Fibroblast of lung (primary cell): ENCODE data around the gene SLC41A1. TPM values are rescaled to one million over a fixed set of nuclear protein-coding genes. Genes with fewer than 3 reads are reported as not detected.

Source experiments
- DNase-seq, 2 donors: peaks; one replicate each; pipeline versions ENCODE4 v3.0.0 to v3.0.0-alpha.2; 2010; ENCODE audit warnings: low read depth in 2 of 2
- H2AFZ ChIP-seq: 2 replicates; pipeline ENCODE4 v1.5.1; 2012; ENCODE audit warnings: low read length, control low read depth, inconsistent platforms
- H3K27ac ChIP-seq: 2 replicates; pipeline ENCODE4 v1.5.1; 2011; ENCODE audit warnings: low read length, control low read depth; ENCODE audit not compliant: insufficient read depth
- H3K27me3 ChIP-seq: 2 replicates; pipeline ENCODE4 v1.5.1; 2011; ENCODE audit warnings: mild to moderate bottlenecking, low read length; ENCODE audit not compliant: control insufficient read depth, insufficient read depth
- H3K36me3 ChIP-seq: 2 replicates; pipeline ENCODE4 v1.5.1; 2011; ENCODE audit warnings: low read length; ENCODE audit not compliant: control insufficient read depth, insufficient read depth
- H3K4me1 ChIP-seq: 2 replicates; pipeline ENCODE4 v1.5.1; 2011; ENCODE audit warnings: low read length; ENCODE audit not compliant: control insufficient read depth, insufficient read depth; ENCODE audit errors: extremely low read depth
- H3K4me2 ChIP-seq: 2 replicates; pipeline ENCODE4 v1.5.1; 2011; ENCODE audit warnings: low read length, control low read depth; ENCODE audit not compliant: insufficient read depth; ENCODE audit errors: extremely low read depth
- H3K4me3 ChIP-seq, 4 experiments: fragments of 200-600 bp in 1 of 4; sonication (generic) in 1 of 4; replicated peaks in 1 of 4; 2 replicates each; pipeline ENCODE4 v1.5.1; 2011 to 2016; ENCODE audit warnings: low read length in 4 of 4, low read depth in 3 of 4, mild to moderate bottlenecking in 3 of 4, control low read depth in 2 of 4, inconsistent platforms in 1 of 4, mixed read lengths in 1 of 4; ENCODE audit not compliant: insufficient read depth in 1 of 4; ENCODE audit errors: control extremely low read depth in 1 of 4
- H3K79me2 ChIP-seq: 2 replicates; pipeline ENCODE4 v1.5.1; 2012; ENCODE audit warnings: mild to moderate bottlenecking, low read length, inconsistent platforms; ENCODE audit not compliant: control insufficient read depth, insufficient read depth
- H3K9ac ChIP-seq: 2 replicates; pipeline ENCODE4 v1.5.1; 2011; ENCODE audit warnings: mild to moderate bottlenecking, low read length, control low read depth; ENCODE audit not compliant: insufficient read depth
- H3K9me3 ChIP-seq: 2 replicates; pipeline ENCODE4 v1.5.1; 2012; ENCODE audit warnings: low read depth, low read length; ENCODE audit not compliant: control insufficient read depth, insufficient read depth
- H4K20me1 ChIP-seq: 2 replicates; pipeline ENCODE4 v1.5.1; 2011; ENCODE audit warnings: low read length; ENCODE audit not compliant: control insufficient read depth, insufficient read depth; ENCODE audit errors: extremely low read depth
- EZH2 ChIP-seq: IDR thresholded peaks from 2 replicates; pipeline ENCODE4 v1.5.1; 2012; ENCODE audit warnings: low read length, control low read depth, mild to moderate bottlenecking; ENCODE audit errors: missing control alignments
- polyA plus RNA-seq, 2 donors: library from polyadenylated mRNA; depleted of rRNA in 1 of 2; stranded (reverse) in 1 of 2; unstranded in 1 of 2; fragments of >200 nt; gene quantifications; 2 replicates each; pipeline ENCODE4 v1.2.1, GENCODE V29; 2011 to 2012; ENCODE audit warnings: missing spikeins in 1 of 2
- total RNA-seq: library from RNA; depleted of rRNA; stranded (reverse); fragments of >200 nt; gene quantifications from 2 replicates; pipeline ENCODE4 v1.2.1, GENCODE V29; 2014
- TF ChIP-seq, protein P1 (sequence below), 2 donors: IDR thresholded peaks in 1 of 2; conservative IDR thresholded peaks in 1 of 2; 1 replicate in 1 of 2; 2 replicates in 1 of 2; pipeline ENCODE4 v1.5.1; 2011 to 2012; ENCODE audit warnings: low read length in 2 of 2, control low read depth in 1 of 2, inconsistent platforms in 1 of 2, low read depth in 1 of 2, mild to moderate bottlenecking in 1 of 2

Gene SLC41A1
- total and polyA plus RNA-seq, 2 donors (not counting 1 experiment from before 2014, with no cell fraction given) = 24.6 to 28.9 TPM

DNA sequence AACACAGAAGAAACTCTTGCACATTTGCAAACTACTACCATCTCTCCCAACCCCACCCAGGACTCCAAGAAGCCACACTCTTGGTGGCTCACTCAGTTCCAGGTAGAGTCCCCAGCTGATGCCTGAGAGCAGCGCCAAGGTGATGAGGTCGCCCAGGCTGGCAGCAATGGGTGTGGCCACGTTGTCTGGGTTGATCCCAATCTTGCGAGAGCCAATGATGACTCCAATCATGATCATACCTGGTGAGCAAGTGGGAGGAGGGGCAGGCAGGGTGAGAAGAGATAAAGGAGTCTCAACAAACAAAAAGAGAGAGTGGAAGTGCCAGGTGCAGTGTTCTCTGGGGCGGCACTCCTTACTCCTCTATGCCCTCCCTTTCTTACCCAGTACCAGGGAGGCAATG is 14.4 kb downstream of the SLC41A1 start:
- no peaks in the 10 kb centered on the region for H3K27me3 ChIP-seq
- no peaks in the 10 kb centered on the region for H3K79me2 ChIP-seq
- H3K4me2 ChIP-seq = no peak overlapping the region
- peaks cover 4% of the 10 kb centered on the region for H3K36me3 ChIP-seq
- H2AFZ ChIP-seq = no peak overlapping the region
- DNase-seq = no peak
- H3K4me1 ChIP-seq = no peaks in the 10 kb centered on the region
- H3K9ac ChIP-seq = no peak overlapping the region
- TF ChIP-seq, protein P1, sequence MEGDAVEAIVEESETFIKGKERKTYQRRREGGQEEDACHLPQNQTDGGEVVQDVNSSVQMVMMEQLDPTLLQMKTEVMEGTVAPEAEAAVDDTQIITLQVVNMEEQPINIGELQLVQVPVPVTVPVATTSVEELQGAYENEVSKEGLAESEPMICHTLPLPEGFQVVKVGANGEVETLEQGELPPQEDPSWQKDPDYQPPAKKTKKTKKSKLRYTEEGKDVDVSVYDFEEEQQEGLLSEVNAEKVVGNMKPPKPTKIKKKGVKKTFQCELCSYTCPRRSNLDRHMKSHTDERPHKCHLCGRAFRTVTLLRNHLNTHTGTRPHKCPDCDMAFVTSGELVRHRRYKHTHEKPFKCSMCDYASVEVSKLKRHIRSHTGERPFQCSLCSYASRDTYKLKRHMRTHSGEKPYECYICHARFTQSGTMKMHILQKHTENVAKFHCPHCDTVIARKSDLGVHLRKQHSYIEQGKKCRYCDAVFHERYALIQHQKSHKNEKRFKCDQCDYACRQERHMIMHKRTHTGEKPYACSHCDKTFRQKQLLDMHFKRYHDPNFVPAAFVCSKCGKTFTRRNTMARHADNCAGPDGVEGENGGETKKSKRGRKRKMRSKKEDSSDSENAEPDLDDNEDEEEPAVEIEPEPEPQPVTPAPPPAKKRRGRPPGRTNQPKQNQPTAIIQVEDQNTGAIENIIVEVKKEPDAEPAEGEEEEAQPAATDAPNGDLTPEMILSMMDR (conservative IDR thresholded peaks at IDR 0.05 in 1 of 2, IDR thresholded peaks at IDR 0.05 in 1 of 2; ENCODE audit: low read depth in 1 of 2, low read length in 2 of 2) = no peak
- no peak for TF ChIP-seq EZH2
- no peak overlapping the region for H3K4me3 ChIP-seq
- no peak overlapping the region for H3K27ac ChIP-seq
- H4K20me1 ChIP-seq = no peaks in the 10 kb centered on the region
- no peaks in the 10 kb centered on the region for H3K9me3 ChIP-seq

DNA sequence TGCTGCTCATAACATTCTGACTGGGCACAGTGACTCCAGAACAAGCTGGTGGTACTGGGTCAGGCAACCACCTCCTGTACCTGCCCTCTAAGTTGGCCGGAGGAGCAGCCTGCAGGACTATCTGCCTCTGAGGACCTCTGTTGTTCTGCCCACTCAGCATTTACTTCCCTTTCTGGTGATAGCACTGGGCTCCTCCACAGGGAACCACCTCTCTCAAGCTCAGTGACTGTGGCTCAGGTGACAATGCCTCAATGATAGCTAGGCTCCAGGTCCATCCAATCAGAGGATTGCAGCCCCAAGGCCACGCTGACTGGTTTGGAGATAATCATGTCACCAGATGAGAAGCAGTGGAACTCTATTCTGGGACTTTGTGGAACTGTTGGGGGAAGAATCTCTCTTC is 15.8 kb downstream of the SLC41A1 start:
- Histone ChIP-seq H3K9me3 (no peaks in the 10 kb centered on the region), H3K4me3 (no peak overlapping the region), H3K36me3 (peaks cover 5% of the 10 kb centered on the region), H3K27me3 (no peaks in the 10 kb centered on the region), H3K4me2 (no peak overlapping the region), H3K4me1 (no peaks in the 10 kb centered on the region), H3K79me2 (no peaks in the 10 kb centered on the region), H4K20me1 (no peaks in the 10 kb centered on the region), H2AFZ (no peak overlapping the region), H3K27ac (no peak overlapping the region), H3K9ac (no peak overlapping the region)
- no peak for DNase-seq
- TF ChIP-seq EZH2 = no peak
- TF ChIP-seq, protein P1 (conservative IDR thresholded peaks at IDR 0.05 in 1 of 2, IDR thresholded peaks at IDR 0.05 in 1 of 2; ENCODE audit: low read depth in 1 of 2, low read length in 2 of 2) = no peak

DNA sequence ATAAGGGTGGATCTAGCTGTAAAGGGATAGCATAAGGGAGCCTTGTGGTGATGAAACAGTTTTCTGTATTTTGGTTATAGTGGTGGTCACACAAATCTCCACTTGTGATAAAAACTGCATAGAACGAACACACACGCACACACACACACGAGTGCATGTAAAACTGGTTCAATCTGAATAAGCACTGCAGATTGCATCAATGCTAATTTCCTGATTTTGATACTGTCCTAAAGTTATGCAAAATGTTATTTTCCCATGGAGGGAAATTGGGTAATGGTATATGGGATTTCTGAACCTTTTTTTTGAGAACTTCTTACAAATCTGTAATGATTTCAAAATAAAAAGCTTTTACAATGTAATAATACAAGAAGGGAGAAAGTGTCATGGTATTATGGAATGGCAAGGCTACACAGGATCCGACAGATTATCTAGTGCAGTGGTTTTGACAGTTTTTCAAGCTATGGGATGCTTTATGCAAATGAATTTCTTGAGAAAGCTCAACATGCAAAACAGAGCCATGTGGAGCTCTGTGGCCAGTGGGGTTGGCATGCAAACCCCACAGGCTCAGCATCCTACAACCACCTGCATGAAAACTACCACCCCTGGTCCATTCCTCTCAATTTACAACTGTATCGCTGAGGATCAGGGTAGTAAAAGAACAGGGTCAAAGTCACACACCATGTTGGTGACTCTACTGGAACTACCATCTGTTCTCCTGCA is 18.8 kb downstream of the SLC41A1 start:
- Histone ChIP-seq H3K4me3 (no peak overlapping the region), H3K4me1 (no peaks in the 10 kb centered on the region), H3K9me3 (no peaks in the 10 kb centered on the region), H3K9ac (no peak overlapping the region), H3K36me3 (peaks cover 5% of the 10 kb centered on the region), H3K79me2 (no peaks in the 10 kb centered on the region), H3K27ac (no peak overlapping the region), H2AFZ (no peak overlapping the region), H3K4me2 (no peak overlapping the region), H3K27me3 (no peaks in the 10 kb centered on the region), H4K20me1 (no peaks in the 10 kb centered on the region)
- TF ChIP-seq, protein P1 (conservative IDR thresholded peaks at IDR 0.05 in 1 of 2, IDR thresholded peaks at IDR 0.05 in 1 of 2; ENCODE audit: low read depth in 1 of 2, low read length in 2 of 2) = no peak
- TF ChIP-seq EZH2 = no peak
- no peak for DNase-seq
